GM12878 (cell line): ENCODE results near the gene CEP135. TPM values are rescaled to one million over a fixed set of nuclear protein-coding genes. Genes with fewer than 3 reads are reported as not detected.

Source experiments
- ATAC-seq: fragments of 200-7000 bp; cut with Tn5 transposase; 3 replicates; pipeline ENCODE4 v1.9.1; 2020; ENCODE audit warnings: mild to moderate bottlenecking, moderate library complexity
- BruUV-seq: library from RNA; stranded (reverse); fragments of 400-500 nt; replicated peaks from 2 replicates; lab custom pipeline; 2021; lab: Mats Ljungman, UMichigan
- CTCF ChIA-PET: fragments of 300-600 bp; sonication (Branson Sonifier 250); formaldehyde crosslinking; extraction: SDS; loops from one replicate; lab custom pipeline; 2021; ENCODE audit warnings: inconsistent platforms; lab: Yijun Ruan, JAX
- POLR2A ChIA-PET: fragments of 350-600 bp; formaldehyde crosslinking; extraction: SDS; loops from one replicate; lab custom pipeline; 2021; ENCODE audit warnings: inconsistent platforms; lab: Charles Lee
- RAD21 ChIA-PET: fragments of 300-600 bp; sonication (Branson Sonifier 250); formaldehyde crosslinking; loops from one replicate; lab custom pipeline; 2023; ENCODE audit warnings: antibody characterized with exemption; ENCODE audit not compliant: unreplicated experiment; lab: Charles Lee
- SMC1A ChIA-PET: fragments of 300-600 bp; sonication (Branson Sonifier 250); formaldehyde crosslinking; loops from one replicate; lab custom pipeline; 2023; ENCODE audit not compliant: unreplicated experiment, uncharacterized antibody; lab: Charles Lee
- DNase-seq: peaks from one replicate; pipeline ENCODE4 v3.0.0-alpha.2; 2011; ENCODE audit warnings: low read depth, low spot score
- FAIRE-seq: peaks from 3 replicates; lab custom pipeline; 2011; peaks lifted over from hg19 to GRCh38; lab: Jason Lieb, UNC
- H2AFZ ChIP-seq: 2 replicates; pipeline ENCODE4 v1.6.0; 2011; ENCODE audit warnings: low read depth, low read length, control low read depth; ENCODE audit not compliant: control insufficient read depth
- H3K27ac ChIP-seq: 2 replicates; pipeline ENCODE4 v1.5.1; 2011; ENCODE audit warnings: control low read depth; ENCODE audit not compliant: control insufficient read depth, insufficient read depth
- H3K27me3 ChIP-seq, 2 experiments: replicated peaks in 1 of 2; 2 replicates each; pipeline versions ENCODE4 v1.6.0 to v1.6.1; 2011; ENCODE audit warnings: low read length in 1 of 2; ENCODE audit not compliant: control insufficient read depth in 2 of 2, insufficient read depth in 2 of 2
- H3K36me3 ChIP-seq, 2 experiments: 2 replicates each; pipeline ENCODE4 v1.5.1; 2011; ENCODE audit warnings: low read length in 1 of 2; ENCODE audit not compliant: control insufficient read depth in 2 of 2, insufficient read depth in 2 of 2
- H3K4me1 ChIP-seq: 2 replicates; pipeline ENCODE4 v1.6.1; 2011; ENCODE audit warnings: mild to moderate bottlenecking, low read length, moderate library complexity, mixed read lengths; ENCODE audit not compliant: control insufficient read depth, insufficient read depth
- H3K4me2 ChIP-seq: 2 replicates; pipeline ENCODE4 v1.6.0; 2011; ENCODE audit warnings: control low read depth; ENCODE audit not compliant: control insufficient read depth, insufficient read depth
- H3K4me3 ChIP-seq: fragments of 200-600 bp; sonication (generic); 2 replicates; pipeline ENCODE4 v1.5.1; 2016
- H3K79me2 ChIP-seq: 2 replicates; pipeline ENCODE4 v1.6.0; 2011; ENCODE audit warnings: low read length; ENCODE audit not compliant: control insufficient read depth, insufficient read depth
- H3K9ac ChIP-seq: 2 replicates; pipeline ENCODE4 v1.8.0; 2011; ENCODE audit warnings: low read length, control low read depth, mixed read lengths; ENCODE audit not compliant: control insufficient read depth, insufficient read depth
- H3K9me3 ChIP-seq: replicated peaks from 3 replicates; pipeline ENCODE4 v1.5.1; 2011; ENCODE audit warnings: mild to moderate bottlenecking, low read length; ENCODE audit not compliant: control insufficient read depth, insufficient read depth
- H4K20me1 ChIP-seq: 2 replicates; pipeline ENCODE4 v1.6.0; 2011; ENCODE audit not compliant: control insufficient read depth, insufficient read depth
- DPF2 ChIP-seq: fragments of 450-650 bp; IDR thresholded peaks from 2 replicates; pipeline ENCODE4 v1.6.1; 2017; ENCODE audit warnings: mild to moderate bottlenecking
- MTA2 ChIP-seq: fragments of 450-650 bp; IDR thresholded peaks from 2 replicates; pipeline ENCODE4 v1.6.1; 2016; ENCODE audit warnings: low read depth, mild to moderate bottlenecking, moderate library complexity
- MYB ChIP-seq: fragments of 150-350 bp; IDR thresholded peaks from 2 replicates; pipeline ENCODE4 v1.6.1; 2014; ENCODE audit warnings: mild to moderate bottlenecking, low read depth, low read length, borderline replicate concordance
- NBN ChIP-seq: fragments of 450-650 bp; IDR thresholded peaks from 2 replicates; pipeline ENCODE4 v1.6.1; 2016
- NFYB ChIP-seq: IDR thresholded peaks from 2 replicates; pipeline ENCODE4 v1.6.1; 2011; ENCODE audit warnings: low read depth, mild to moderate bottlenecking, low read length, improper control_type of control experiment, moderate library complexity; ENCODE audit not compliant: insufficient read depth
- NRF1 ChIP-seq: conservative IDR thresholded peaks from 2 replicates; pipeline ENCODE4 v1.6.1; 2011; ENCODE audit warnings: mild to moderate bottlenecking, low read depth, low read length, improper control_type of control experiment
- POLR2AphosphoS5 ChIP-seq: IDR thresholded peaks from 2 replicates; pipeline ENCODE4 v1.6.1; 2011; ENCODE audit warnings: mild to moderate bottlenecking, low read length, inconsistent platforms
- SMARCA5 ChIP-seq: fragments of 450-650 bp; IDR thresholded peaks from 2 replicates; pipeline ENCODE4 v1.6.1; 2017; ENCODE audit warnings: mild to moderate bottlenecking
- STAT3 ChIP-seq: IDR thresholded peaks from 2 replicates; pipeline ENCODE4 v1.6.1; 2011; ENCODE audit warnings: low read depth, low read length, improper control_type of control experiment
- WGBS: methylation state at CpG from one replicate; pipeline ENCODE4 v1.1.6; 2016; ENCODE audit warnings: low lambda C conversion rate; ENCODE audit not compliant: insufficient replicate concordance, insufficient coverage; ENCODE audit errors: missing lambda C conversion rate; 5-methylcytosine and 5-hydroxymethylcytosine counted together
- in situ Hi-C: fragments of 300-500 bp; cut with MboI; formaldehyde crosslinking; loops from 9 replicates; pipeline ENCODE4 v1.14.3; 2018; ENCODE audit warnings: mixed read lengths
- intact Hi-C: fragments of 100-400 bp; cut with micrococcal nuclease; formaldehyde crosslinking; loops from one replicate; pipeline ENCODE4 v1.14.2; 2022; ENCODE audit not compliant: unreplicated experiment
- polyA plus RNA-seq, 11 experiments: library from polyadenylated mRNA; depleted of rRNA in 4 of 11; unstranded in 6 of 11; stranded (reverse) in 5 of 11; fragments of >200 nt; fragmentation: Nextera tagmentation in 4 of 11; fragmentation: Illumina TruSeq in 1 of 11; extraction: Ambion mirVana in 4 of 11; extraction: Trizol in 1 of 11; gene quantifications; 1 replicate in 1 of 11; 2 replicates in 10 of 11; pipeline versions ENCODE4 v1.2.1 to v1.2.3, GENCODE V29; 2011 to 2016; ENCODE audit warnings: inconsistent platforms in 2 of 11, missing spikeins in 2 of 11, low read depth in 1 of 11
- total RNA-seq, 4 experiments: library from RNA; depleted of rRNA in 3 of 4; stranded (reverse); fragments of >200 nt in 3 of 4; fragmentation: Illumina TruSeq in 1 of 4; extraction: Trizol in 1 of 4; gene quantifications; 2 replicates each; pipeline versions ENCODE4 v1.2.1 to v1.2.3, GENCODE V29; 2013 to 2021
- TF ChIP-seq, protein P1 (sequence below): fragments of 150-350 bp; IDR thresholded peaks from 2 replicates; pipeline ENCODE4 v1.6.1; 2014; ENCODE audit warnings: mild to moderate bottlenecking, low read depth, low read length
- TF ChIP-seq, protein P2 (sequence below): fragments of 450-650 bp; formaldehyde crosslinking; IDR thresholded peaks from 2 replicates; pipeline ENCODE4 v1.5.0; 2022; ENCODE audit warnings: mild to moderate bottlenecking, missing genetic modification characterization

CEP135 gene
- total and polyA plus RNA-seq, 10 of the 15 experiments (the other 5 are each of a cell fraction or from before 2014, with no cell fraction given) = 2.9 to 13.6 (median 10.1) TPM

DNA sequence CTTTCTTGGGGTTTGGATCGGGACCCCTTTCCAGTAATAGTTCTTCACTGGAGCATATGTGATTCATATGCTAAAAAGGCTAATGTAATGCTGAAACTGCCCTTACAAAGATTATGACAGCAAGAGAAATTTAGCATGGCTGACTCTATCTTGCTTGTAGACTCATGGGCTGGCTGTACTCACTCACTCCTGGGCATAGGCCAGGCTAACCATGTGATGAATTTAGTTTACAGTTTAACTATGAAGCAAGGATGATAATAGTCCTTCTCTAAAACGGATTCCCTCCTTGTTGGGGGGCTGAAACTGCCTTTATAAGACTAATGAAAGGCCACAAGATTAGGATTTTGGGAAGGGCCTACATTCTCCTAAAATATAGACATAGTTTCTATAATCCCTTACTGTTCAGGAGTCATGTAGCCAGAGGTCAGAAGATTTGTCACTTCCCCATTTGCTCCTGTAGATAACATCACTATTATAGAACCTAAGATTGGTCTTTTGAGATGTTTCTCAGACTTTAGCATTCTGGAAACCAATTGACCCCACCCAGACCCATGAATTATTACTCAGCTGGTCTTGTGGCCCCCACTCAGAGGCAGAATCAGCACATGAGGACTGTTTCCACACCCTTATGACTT, 20.8 kb upstream of the CEP135 start:
- Histone ChIP-seq H3K36me3 (no peaks in the 10 kb centered on the region), H2AFZ (no peak overlapping the region), H3K9ac (no peak overlapping the region), H3K27ac (no peak overlapping the region), H3K4me3 (no peak overlapping the region), H4K20me1 (no peaks in the 10 kb centered on the region), H3K9me3 (no peaks in the 10 kb centered on the region), H3K4me2 (no peak overlapping the region), H3K4me1 (no peaks in the 10 kb centered on the region), H3K27me3 (no peaks in the 10 kb centered on the region; a peak in 1 of 4 replicates), H3K79me2 (no peaks in the 10 kb centered on the region)
- intact Hi-C loops = no loop called here
- 65% methylated on average over 2 of the region's 2 CpGs for WGBS
- no peak for TF ChIP-seq MYB
- TF ChIP-seq, protein P1, sequence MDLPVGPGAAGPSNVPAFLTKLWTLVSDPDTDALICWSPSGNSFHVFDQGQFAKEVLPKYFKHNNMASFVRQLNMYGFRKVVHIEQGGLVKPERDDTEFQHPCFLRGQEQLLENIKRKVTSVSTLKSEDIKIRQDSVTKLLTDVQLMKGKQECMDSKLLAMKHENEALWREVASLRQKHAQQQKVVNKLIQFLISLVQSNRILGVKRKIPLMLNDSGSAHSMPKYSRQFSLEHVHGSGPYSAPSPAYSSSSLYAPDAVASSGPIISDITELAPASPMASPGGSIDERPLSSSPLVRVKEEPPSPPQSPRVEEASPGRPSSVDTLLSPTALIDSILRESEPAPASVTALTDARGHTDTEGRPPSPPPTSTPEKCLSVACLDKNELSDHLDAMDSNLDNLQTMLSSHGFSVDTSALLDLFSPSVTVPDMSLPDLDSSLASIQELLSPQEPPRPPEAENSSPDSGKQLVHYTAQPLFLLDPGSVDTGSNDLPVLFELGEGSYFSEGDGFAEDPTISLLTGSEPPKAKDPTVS = no peak
- no peak for TF ChIP-seq STAT3
- TF ChIP-seq DPF2 = no peak
- no peak for TF ChIP-seq NFYB
- TF ChIP-seq NRF1 = no peak
- TF ChIP-seq POLR2AphosphoS5 = no peak
- no peak for TF ChIP-seq MTA2
- TF ChIP-seq, protein P2, sequence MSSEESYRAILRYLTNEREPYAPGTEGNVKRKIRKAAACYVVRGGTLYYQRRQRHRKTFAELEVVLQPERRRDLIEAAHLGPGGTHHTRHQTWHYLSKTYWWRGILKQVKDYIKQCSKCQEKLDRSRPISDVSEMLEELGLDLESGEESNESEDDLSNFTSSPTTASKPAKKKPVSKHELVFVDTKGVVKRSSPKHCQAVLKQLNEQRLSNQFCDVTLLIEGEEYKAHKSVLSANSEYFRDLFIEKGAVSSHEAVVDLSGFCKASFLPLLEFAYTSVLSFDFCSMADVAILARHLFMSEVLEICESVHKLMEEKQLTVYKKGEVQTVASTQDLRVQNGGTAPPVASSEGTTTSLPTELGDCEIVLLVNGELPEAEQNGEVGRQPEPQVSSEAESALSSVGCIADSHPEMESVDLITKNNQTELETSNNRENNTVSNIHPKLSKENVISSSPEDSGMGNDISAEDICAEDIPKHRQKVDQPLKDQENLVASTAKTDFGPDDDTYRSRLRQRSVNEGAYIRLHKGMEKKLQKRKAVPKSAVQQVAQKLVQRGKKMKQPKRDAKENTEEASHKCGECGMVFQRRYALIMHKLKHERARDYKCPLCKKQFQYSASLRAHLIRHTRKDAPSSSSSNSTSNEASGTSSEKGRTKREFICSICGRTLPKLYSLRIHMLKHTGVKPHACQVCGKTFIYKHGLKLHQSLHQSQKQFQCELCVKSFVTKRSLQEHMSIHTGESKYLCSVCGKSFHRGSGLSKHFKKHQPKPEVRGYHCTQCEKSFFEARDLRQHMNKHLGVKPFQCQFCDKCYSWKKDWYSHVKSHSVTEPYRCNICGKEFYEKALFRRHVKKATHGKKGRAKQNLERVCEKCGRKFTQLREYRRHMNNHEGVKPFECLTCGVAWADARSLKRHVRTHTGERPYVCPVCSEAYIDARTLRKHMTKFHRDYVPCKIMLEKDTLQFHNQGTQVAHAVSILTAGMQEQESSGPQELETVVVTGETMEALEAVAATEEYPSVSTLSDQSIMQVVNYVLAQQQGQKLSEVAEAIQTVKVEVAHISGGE (CRISPR knock-in tag) = no peak
- no peak for TF ChIP-seq NBN
- no peak for TF ChIP-seq SMARCA5
- ChIA-PET SMC1A (no interaction called here), RAD21 (no interaction called here), CTCF (no interaction called here), POLR2A (no interaction called here)
- in situ Hi-C loops = no loop called here
- DNase-seq (no peak), FAIRE-seq (no peak), ATAC-seq (no peak)
- BruUV-seq = no TSS peak
